NT2/D1 (cell line): ENCODE measurements around the gene MAGI1.

Experiments used
- SUZ12 ChIP-seq: IDR thresholded peaks from 2 replicates; pipeline ENCODE4 v1.6.1; 2011; ENCODE audit not compliant: insufficient read length, insufficient read depth; ENCODE audit errors: extremely low read depth
- YY1 ChIP-seq: IDR thresholded peaks from 2 replicates; pipeline ENCODE4 v1.6.1; 2011; ENCODE audit not compliant: insufficient read length, insufficient read depth
- ZNF274 ChIP-seq: IDR thresholded peaks from 2 replicates; pipeline ENCODE4 v1.6.1; 2011; ENCODE audit warnings: mild to moderate bottlenecking, low read depth, low read length

DNA sequence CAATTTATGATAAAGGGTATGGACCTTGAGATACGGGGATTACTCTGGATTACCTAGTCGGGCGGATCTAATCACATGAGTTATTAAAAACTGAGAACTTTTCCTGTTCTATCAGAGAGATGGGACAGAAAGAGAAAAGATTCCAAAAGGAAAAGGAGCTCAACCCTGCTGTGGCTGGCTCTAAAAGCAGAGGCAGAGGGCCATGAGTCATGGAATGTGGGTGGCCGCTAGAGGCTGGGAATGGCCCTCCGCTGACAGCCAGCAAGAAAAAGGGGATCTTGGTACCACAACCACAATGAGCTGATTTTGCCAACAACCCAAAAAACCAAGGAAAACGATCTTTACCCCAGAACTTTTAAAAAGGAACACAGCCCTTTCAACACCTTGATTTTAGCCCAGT is 210.0 kb downstream of the MAGI1 start:
- TF ChIP-seq SUZ12 (no peak), YY1 (no peak), ZNF274 (no peak)
